ENCODE measurements around the gene ACSM2B.
"Not testable (repeated sequence)": the region's sequence is repeated elsewhere in the genome, so short reads cannot be mapped to it uniquely, and the experiment has no call there.

Gene ACSM2B

DNA sequence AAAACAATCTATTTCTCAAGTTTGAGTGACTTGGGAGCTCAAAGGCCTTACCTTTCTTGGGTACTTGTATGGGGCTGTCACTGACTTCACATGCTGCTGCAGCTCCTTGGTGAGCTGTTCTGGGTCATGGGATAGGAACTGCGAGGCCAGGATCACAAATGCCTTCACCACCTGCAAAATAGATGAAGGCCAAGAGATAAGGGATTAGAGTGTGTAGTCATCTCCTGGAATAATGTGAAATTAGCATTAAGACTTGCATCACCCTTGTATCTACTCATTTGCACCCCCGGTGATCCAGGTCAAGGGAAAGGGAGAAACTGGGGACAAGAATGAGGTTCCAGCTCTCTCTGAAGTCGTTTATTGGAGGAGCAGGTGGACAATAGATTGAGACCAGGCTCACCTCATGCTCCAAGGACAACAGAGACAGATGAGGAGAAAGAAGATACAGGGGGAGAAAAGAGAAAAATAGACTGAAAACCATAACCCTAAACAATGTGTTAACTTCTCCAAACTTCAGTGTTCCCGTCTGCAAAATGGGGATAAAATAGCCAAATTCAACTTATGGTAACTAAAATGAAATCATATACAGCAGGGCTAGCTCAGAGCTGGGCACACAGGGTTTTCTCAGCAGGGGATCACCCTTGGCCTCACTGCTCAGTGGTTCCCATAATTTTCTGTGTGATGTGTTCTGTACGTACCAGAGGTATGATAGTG, 35.4 kb downstream of the ACSM2B start:
- H3K4me3 ChIP-seq (ENCODE audit: low read length); DNase-seq (ENCODE audit: low read depth, low spot score): not testable (repeated sequence)

DNA sequence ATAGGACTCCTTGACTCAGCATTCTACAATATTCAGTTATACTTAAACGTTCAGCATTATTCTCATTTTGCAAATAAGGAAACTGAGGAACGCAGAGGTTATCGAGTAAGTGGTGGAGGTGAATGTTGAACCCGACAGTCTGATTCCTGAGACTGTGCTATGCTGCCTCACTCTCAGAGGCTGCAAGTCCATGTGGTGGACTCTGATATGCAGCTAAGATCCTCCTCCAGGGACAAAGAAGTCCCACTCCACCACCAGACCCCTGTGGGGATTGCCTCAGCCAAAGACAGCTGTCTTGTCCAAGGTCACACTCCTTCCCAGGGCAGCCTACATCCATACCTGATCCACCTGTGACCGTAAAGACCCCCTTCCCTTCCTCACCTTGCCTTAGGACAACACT, 37.5 kb downstream of the ACSM2B start:
- DNase-seq (ENCODE audit: low read depth, low spot score) = no peak
- H3K4me3 ChIP-seq (ENCODE audit: low read length) = no peak overlapping the region

DNA sequence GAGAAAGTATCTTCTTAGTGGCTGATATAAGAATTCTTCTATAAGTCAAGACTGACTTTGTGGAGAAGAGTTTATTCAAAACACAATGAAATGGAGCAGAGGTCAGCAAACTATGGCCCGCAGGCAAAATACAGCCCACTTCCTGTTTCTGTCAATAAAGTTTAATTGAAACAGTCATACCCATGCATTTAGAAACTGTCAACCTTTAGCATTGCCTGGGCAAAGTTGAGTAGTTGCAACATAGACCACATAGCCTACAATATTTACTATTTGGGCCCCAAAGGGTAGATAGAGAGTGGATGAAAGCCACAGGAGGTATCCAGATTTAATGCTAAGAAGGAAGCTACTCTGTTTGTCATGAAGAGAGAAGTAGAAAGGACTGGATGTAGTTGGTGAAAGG, 38.0 kb downstream of the ACSM2B start:
- H3K4me3 ChIP-seq (ENCODE audit: low read length) = no peak overlapping the region
- DNase-seq (ENCODE audit: low read depth, low spot score) = no peak

DNA sequence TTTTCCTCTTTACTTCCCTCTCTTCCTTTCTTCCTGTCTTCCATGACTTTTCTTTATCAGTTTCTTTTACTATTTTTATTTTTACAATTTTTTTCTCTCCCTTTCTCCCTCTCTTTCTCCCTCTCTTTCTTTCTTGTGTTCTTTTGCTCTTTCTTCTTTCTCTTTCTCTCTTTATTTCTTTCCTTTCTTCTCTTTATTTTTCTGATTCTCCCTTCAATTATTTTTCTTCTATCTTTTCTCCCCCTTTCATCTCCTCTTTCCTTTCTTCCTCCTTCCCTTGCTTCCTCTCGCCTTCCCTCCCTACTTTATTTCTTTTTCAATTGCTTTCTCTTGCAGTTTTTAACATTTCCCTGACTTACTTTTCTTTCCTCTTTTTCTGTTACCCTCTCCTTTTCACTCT, 39.5 kb downstream of the ACSM2B start:
- not testable (repeated sequence) for H3K4me3 ChIP-seq (ENCODE audit: low read length); DNase-seq (ENCODE audit: low read depth, low spot score)

DNA sequence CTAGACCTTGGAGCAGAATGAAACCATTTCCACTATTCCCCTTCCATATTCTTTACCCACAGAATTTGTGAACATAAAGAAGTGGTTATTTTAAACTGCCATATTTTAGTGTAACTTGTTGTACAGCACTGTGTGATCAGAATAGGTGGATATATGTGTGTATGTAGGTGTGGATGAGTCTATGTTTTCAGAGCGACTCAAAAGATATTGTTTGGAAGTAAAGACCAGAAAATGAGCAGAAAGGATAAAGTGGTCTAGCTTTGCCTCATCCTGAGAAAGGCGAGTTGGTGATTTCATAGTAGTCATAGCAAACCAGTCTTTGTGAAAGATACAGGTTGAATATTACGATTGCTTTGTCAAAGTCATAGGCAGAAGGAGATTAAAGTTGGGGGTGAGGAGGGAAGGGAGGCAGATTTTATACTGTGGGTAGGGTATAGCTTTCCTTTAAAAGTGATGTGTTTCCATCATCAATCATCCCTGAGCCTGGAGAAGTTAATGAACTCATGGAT, 43.8 kb downstream of the ACSM2B start:
- H3K4me3 ChIP-seq (ENCODE audit: low read length); DNase-seq (ENCODE audit: low read depth, low spot score): not testable (repeated sequence)

DNA sequence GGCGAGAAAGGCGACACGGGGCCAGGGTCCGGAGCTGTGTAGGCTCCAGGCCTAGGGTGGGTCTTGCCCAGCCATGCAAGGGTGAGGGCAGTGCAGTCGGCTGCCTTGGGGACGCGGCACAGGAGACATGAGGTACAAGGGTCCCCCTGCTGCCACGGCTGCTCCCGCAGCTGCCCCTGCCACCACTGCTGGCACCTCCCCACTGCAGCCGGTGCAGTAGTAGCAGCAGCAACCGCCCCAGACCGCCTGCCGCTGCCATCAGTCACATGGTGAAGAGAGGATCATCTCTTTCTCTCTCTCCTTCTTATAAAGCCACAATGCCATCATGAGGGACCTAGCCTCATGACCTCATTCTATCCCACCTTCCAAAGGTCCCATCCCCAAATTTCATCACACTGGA, 44.4 kb downstream of the ACSM2B start:
- not testable (repeated sequence) for H3K4me3 ChIP-seq (ENCODE audit: low read length); DNase-seq (ENCODE audit: low read depth, low spot score)

DNA sequence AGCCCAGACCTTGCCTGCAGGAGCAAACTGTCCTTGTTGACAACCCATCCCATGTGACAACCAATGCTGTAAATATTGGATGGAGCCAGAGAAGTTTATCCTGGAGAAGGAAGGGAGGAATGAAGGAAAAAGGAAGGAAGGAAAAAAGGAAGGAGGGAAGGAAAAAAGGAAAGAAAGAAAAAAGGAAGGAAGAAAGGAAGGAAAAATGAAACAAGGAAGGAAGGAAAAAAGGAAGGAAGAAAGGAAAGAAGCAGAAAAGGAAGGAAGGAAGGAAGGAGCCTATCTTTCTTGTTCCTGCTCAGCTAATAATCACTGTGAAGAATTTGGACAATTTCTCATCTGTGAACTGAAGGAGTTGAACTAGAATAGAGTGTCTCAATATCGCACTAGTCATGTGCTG, 56.1 kb downstream of the ACSM2B start:
- DNase-seq (ENCODE audit: low read depth, low spot score) = no peak
- no peak overlapping the region for H3K4me3 ChIP-seq (ENCODE audit: low read length)

DNA sequence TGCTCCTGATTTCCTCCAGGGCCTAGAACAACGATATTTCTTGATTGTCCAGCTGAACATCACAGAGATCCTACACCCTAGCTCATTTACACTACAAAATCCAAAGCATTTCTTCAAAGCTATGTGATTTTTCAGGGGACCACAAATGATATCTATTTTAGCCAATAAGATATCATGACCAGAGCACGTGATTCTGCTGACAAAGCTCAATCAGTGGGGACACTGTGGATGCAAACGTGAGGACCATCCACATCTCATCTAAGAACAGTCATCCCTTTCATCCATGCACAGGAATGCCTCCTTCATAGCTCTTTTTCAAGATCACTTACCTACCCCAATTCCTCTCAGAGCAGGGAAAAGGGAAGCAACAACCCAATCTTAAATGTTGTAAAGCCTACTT, 56.9 kb downstream of the ACSM2B start:
- no peak for DNase-seq (ENCODE audit: low read depth, low spot score)
- H3K4me3 ChIP-seq (ENCODE audit: low read length) = no peak overlapping the region

DNA sequence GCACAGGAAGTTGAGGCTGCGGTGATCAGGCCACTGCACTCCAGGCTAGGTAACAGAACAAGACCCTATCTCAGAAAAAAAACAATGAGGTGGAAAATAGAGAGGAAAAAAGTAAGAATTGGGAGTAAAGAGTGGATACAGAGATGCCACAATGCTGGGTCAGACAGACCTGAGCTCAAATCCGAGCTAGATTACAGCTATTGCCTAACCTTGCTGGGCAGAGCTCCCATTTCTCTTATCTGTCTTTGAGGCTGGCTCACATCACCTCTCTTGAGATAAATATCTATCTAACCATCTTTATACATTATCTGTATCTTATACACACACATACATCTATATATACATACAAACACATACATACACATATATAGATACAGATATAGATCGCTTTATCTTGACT, 59.0 kb downstream of the ACSM2B start:
- DNase-seq (ENCODE audit: low read depth, low spot score) = no peak
- no peak overlapping the region for H3K4me3 ChIP-seq (ENCODE audit: low read length)

DNA sequence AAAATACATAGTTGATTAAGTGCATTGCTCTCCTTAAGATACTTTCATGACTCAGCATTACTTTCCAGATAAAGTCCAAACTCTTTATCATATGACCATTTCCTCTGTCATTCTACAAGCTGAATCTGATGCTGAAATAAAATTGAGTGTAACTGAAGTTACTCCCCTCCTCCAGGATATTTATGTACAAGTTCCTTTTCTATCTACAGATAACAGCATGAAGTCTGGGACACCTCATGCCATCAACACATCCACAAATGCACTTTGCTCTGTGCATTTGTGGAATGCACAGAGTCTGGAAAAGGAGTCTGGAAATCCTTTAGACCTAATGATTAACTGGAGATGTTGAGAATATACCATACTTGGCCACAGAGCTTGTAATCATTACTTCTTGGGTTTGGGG, 60.5 kb downstream of the ACSM2B start:
- no peak overlapping the region for H3K4me3 ChIP-seq (ENCODE audit: low read length)
- DNase-seq (ENCODE audit: low read depth, low spot score) = no peak

DNA sequence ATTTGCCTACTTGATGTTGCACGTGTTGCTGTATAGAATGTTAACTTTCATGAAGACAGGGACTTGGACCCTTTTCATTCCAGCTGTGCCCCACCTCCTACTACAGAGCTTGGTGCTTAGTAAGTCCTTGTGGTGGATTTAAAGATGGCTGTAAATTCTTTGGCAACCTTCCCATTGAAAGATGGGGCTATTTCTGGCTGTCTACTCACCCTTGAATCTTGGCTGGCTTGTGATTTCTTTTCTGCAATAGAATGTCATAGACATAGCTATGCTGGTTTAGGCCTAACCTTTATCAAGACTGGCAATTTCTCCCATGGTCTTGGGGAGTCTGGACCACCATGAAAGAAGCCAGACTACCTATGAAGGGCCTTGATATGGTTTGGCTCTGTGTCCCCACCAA, 65.8 kb downstream of the ACSM2B start:
- no peak overlapping the region for H3K4me3 ChIP-seq (ENCODE audit: low read length)
- DNase-seq (ENCODE audit: low read depth, low spot score) = no peak

DNA sequence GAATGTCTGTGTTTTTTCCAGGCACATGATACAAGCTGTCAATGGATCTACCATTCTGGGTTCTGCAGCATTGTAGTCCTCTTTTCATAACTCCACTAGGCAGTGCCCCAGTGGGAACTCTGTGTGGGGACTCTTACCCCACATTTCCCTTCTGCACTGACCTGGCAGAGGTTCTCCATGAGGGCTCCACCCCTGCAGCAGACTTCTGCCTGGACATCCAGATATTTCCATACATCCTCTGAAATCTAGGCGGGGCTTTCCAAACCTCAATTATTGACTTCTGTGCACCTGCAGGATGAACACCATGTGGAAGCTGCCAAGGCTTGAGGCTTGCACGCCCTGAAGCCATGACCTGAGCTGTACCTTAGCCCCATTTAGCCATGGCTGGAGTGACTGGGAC, 68.9 kb downstream of the ACSM2B start:
- H3K4me3 ChIP-seq (ENCODE audit: low read length) = no peak overlapping the region
- DNase-seq (ENCODE audit: low read depth, low spot score) = no peak

DNA sequence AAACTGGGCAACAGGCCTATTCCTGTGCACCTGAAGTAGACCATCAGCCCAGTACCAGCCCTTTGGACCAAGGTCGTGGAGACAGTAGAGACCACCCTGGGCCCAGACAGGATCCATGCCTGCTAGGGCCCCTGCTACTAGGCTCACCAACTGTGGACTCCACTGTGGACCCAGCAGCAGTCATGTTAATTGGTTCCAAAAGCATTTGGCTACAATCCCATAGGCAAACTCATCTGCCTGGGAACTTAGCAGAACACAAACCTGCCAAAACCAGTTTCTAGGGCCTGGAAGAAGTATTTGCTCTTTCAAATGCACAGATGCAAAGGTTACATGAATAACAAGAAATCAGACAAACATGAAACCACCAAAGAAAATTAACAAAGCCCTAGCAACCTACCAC, 71.7 kb downstream of the ACSM2B start:
- DNase-seq (ENCODE audit: low read depth, low spot score) = no peak
- H3K4me3 ChIP-seq (ENCODE audit: low read length) = no peak overlapping the region

DNA sequence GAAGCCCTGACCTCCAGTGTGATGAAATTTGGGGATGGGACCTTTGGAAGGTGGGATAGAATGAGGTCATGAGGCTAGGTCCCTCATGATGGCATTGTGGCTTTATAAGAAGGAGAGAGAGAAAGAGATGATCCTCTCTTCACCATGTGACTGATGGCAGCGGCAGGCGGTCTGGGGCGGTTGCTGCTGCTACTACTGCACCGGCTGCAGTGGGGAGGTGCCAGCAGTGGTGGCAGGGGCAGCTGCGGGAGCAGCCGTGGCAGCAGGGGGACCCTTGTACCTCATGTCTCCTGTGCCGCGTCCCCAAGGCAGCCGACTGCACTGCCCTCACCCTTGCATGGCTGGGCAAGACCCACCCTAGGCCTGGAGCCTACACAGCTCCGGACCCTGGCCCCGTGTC, 84.7 kb downstream of the ACSM2B start:
- not testable (repeated sequence) for DNase-seq (ENCODE audit: low read depth, low spot score); H3K4me3 ChIP-seq (ENCODE audit: low read length)

DNA sequence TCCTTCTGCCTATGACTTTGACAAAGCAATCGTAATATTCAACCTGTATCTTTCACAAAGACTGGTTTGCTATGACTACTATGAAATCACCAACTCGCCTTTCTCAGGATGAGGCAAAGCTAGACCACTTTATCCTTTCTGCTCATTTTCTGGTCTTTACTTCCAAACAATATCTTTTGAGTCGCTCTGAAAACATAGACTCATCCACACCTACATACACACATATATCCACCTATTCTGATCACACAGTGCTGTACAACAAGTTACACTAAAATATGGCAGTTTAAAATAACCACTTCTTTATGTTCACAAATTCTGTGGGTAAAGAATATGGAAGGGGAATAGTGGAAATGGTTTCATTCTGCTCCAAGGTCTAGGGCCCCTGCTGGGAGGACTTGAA, 85.2 kb downstream of the ACSM2B start:
- DNase-seq (ENCODE audit: low read depth, low spot score) = not testable (repeated sequence)

More for the DNA sequence above, 85.2 kb downstream of the ACSM2B start:
- not testable (repeated sequence) for H3K4me3 ChIP-seq (ENCODE audit: low read length)

All from Jurkat, Clone E6-1 (cell line).